H9 (cell line): ENCODE data around the gene ESRRA. TPM values are rescaled to one million over a fixed set of nuclear protein-coding genes. Genes with fewer than 3 reads are reported as not detected.

Experiments
- DNase-seq: peaks from one replicate; pipeline ENCODE4 v3.0.0-alpha.2; 2017
- H2AFZ ChIP-seq: one replicate; pipeline ENCODE4 v1.6.1; 2013; ENCODE audit warnings: mild to moderate bottlenecking, low read length, control low read depth, moderate library complexity
- H2AK5ac ChIP-seq: 2 replicates; pipeline ENCODE4 v1.6.1; 2013; ENCODE audit warnings: low read length, control low read depth, mixed read lengths; ENCODE audit not compliant: insufficient read length
- H2BK120ac ChIP-seq: one replicate; pipeline ENCODE4 v1.6.1; 2013; ENCODE audit warnings: low read depth, mild to moderate bottlenecking, low read length, control low read depth, inconsistent platforms; ENCODE audit not compliant: poor library complexity, severe bottlenecking
- H2BK12ac ChIP-seq: 2 replicates; pipeline ENCODE4 v1.6.1; 2013; ENCODE audit warnings: low read length, control low read depth, mixed read lengths, low read depth; ENCODE audit not compliant: insufficient read length
- H2BK15ac ChIP-seq: 2 replicates; pipeline ENCODE4 v1.6.1; 2013; ENCODE audit warnings: low read depth, low read length, control low read depth
- H2BK20ac ChIP-seq: one replicate; pipeline ENCODE4 v1.6.1; 2013; ENCODE audit warnings: low read depth, mild to moderate bottlenecking, low read length, control low read depth, inconsistent platforms; ENCODE audit not compliant: poor library complexity, severe bottlenecking
- H2BK5ac ChIP-seq: 2 replicates; pipeline ENCODE4 v1.6.1; 2013; ENCODE audit warnings: low read length, control low read depth, mixed read lengths; ENCODE audit not compliant: insufficient read length
- H3K14ac ChIP-seq: 2 replicates; pipeline ENCODE4 v1.6.1; 2013; ENCODE audit warnings: low read length, control low read depth; ENCODE audit not compliant: insufficient read depth
- H3K18ac ChIP-seq: 2 replicates; pipeline ENCODE4 v1.6.1; 2013; ENCODE audit warnings: low read depth, mild to moderate bottlenecking, mixed read lengths, low read length, control low read depth; ENCODE audit not compliant: insufficient read length
- H3K23ac ChIP-seq: 2 replicates; pipeline ENCODE4 v1.6.1; 2013; ENCODE audit warnings: low read length, control low read depth, mixed read lengths, low read depth; ENCODE audit not compliant: insufficient read length
- H3K23me2 ChIP-seq: 2 replicates; pipeline ENCODE4 v1.6.1; 2013; ENCODE audit warnings: low read depth, mild to moderate bottlenecking, mixed read lengths, low read length, control low read depth; ENCODE audit not compliant: insufficient read length, poor library complexity, severe bottlenecking
- H3K27ac ChIP-seq: 2 replicates; pipeline ENCODE4 v1.5.1; 2013; ENCODE audit warnings: low read length, control low read depth, mixed read lengths, low read depth; ENCODE audit not compliant: insufficient read length
- H3K27me3 ChIP-seq: 2 replicates; pipeline ENCODE4 v1.6.1; 2013; ENCODE audit warnings: low read length, control low read depth, inconsistent platforms; ENCODE audit not compliant: insufficient read depth
- H3K4ac ChIP-seq: 2 replicates; pipeline ENCODE4 v1.6.1; 2013; ENCODE audit warnings: low read depth, mild to moderate bottlenecking, control low read depth, inconsistent platforms, low read length, moderate library complexity
- H3K4me1 ChIP-seq: 2 replicates; pipeline ENCODE4 v1.6.1; 2013; ENCODE audit warnings: low read length, control low read depth, inconsistent platforms; ENCODE audit not compliant: insufficient read depth
- H3K4me2 ChIP-seq: 2 replicates; pipeline ENCODE4 v1.6.1; 2013; ENCODE audit warnings: low read length, control low read depth, mixed read lengths; ENCODE audit not compliant: insufficient read length, insufficient read depth
- H3K56ac ChIP-seq: 2 replicates; pipeline ENCODE4 v1.6.1; 2013; ENCODE audit warnings: low read depth, mild to moderate bottlenecking, mixed read lengths, low read length, control low read depth; ENCODE audit not compliant: insufficient read length
- H3K79me1 ChIP-seq: 2 replicates; pipeline ENCODE4 v1.6.1; 2013; ENCODE audit warnings: low read depth, mild to moderate bottlenecking, moderate library complexity, low read length, control low read depth, inconsistent platforms; ENCODE audit not compliant: insufficient read depth, poor library complexity, severe bottlenecking
- H3K79me2 ChIP-seq: 2 replicates; pipeline ENCODE4 v1.6.1; 2013; ENCODE audit warnings: low read length, control low read depth, inconsistent platforms; ENCODE audit not compliant: insufficient read depth
- H3K9ac ChIP-seq: 2 replicates; pipeline ENCODE4 v1.6.1; 2013; ENCODE audit warnings: low read length, control low read depth, mixed read lengths; ENCODE audit not compliant: insufficient read length; ENCODE audit errors: extremely low read depth
- H3K9me3 ChIP-seq: one replicate; pipeline ENCODE4 v1.6.1; 2013; ENCODE audit warnings: low read depth, low read length, inconsistent platforms; ENCODE audit not compliant: control insufficient read depth
- H3T11ph ChIP-seq: one replicate; pipeline ENCODE4 v1.6.1; 2013; ENCODE audit warnings: mild to moderate bottlenecking, low read length, control low read depth, inconsistent platforms
- H4K20me1 ChIP-seq: one replicate; pipeline ENCODE4 v1.6.1; 2013; ENCODE audit not compliant: control insufficient read depth, insufficient read length, insufficient read depth
- H4K5ac ChIP-seq: 2 replicates; pipeline ENCODE4 v1.6.1; 2013; ENCODE audit warnings: low read depth, mild to moderate bottlenecking, mixed read lengths, low read length, control low read depth; ENCODE audit not compliant: insufficient read length
- H4K8ac ChIP-seq: replicated peaks from 2 replicates; pipeline ENCODE4 v1.6.1; 2013; ENCODE audit warnings: low read length, control low read depth, mixed read lengths, low read depth; ENCODE audit not compliant: insufficient read length
- H4K91ac ChIP-seq: 2 replicates; pipeline ENCODE4 v1.6.1; 2013; ENCODE audit warnings: low read depth, mild to moderate bottlenecking, moderate library complexity, mixed read lengths, low read length, control low read depth; ENCODE audit not compliant: insufficient read length
- H3K27ac Mint-ChIP-seq, 3 experiments: 2 replicates in 2 of 3; 3 replicates in 1 of 3; pipeline ENCODE4 v1.8.0; 2020 to 2021; ENCODE audit warnings: mixed read lengths in 3 of 3, mild to moderate bottlenecking in 1 of 3, moderate library complexity in 1 of 3
- H3K27me3 Mint-ChIP-seq: 2 replicates; pipeline ENCODE4 v1.8.0; 2021; ENCODE audit warnings: low read depth, mild to moderate bottlenecking, moderate library complexity, mixed read lengths
- H3K36me3 Mint-ChIP-seq, 3 experiments: 2 replicates in 2 of 3; 3 replicates in 1 of 3; pipeline ENCODE4 v1.8.0; 2020 to 2021; ENCODE audit warnings: low read depth in 3 of 3, mixed read lengths in 3 of 3; ENCODE audit not compliant: insufficient read depth in 1 of 3
- H3K4me1 Mint-ChIP-seq, 2 experiments: 2 replicates each; pipeline ENCODE4 v1.8.0; 2020; ENCODE audit warnings: mixed read lengths in 2 of 2
- H3K4me3 Mint-ChIP-seq, 2 experiments: 2 replicates in 1 of 2; 3 replicates in 1 of 2; pipeline ENCODE4 v1.8.0; 2020 to 2021; ENCODE audit warnings: mild to moderate bottlenecking in 2 of 2, mixed read lengths in 2 of 2, moderate library complexity in 1 of 2
- H3K9me3 Mint-ChIP-seq, 2 experiments: 2 replicates in 1 of 2; 3 replicates in 1 of 2; pipeline ENCODE4 v1.8.0; 2020; ENCODE audit warnings: mild to moderate bottlenecking in 2 of 2, mixed read lengths in 2 of 2, moderate library complexity in 1 of 2
- WGBS: extraction: QIAGEN DNeasy Blood & Tissue Kit; methylation state at CpG from one replicate; pipeline ENCODE4 v1.1.7; 2013; ENCODE audit warnings: missing lambda C conversion rate, low lambda C conversion rate, mixed read lengths; ENCODE audit not compliant: insufficient read length; ENCODE audit errors: extremely low coverage; 5-methylcytosine and 5-hydroxymethylcytosine counted together
- total RNA-seq: library from RNA; stranded (reverse); gene quantifications from 2 replicates; pipeline ENCODE4 v1.2.1, GENCODE V29; 2021
- TF ChIP-seq, protein P1 (sequence below): fragments of 200-600 bp; sonication (generic); conservative IDR thresholded peaks from 3 replicates; pipeline ENCODE4 v1.8.0; 2021; ENCODE audit warnings: antibody characterized with exemption, mild to moderate bottlenecking

The ESRRA gene
- total RNA-seq, 1 experiment from 2014 or later = 42.3 TPM

DNA sequence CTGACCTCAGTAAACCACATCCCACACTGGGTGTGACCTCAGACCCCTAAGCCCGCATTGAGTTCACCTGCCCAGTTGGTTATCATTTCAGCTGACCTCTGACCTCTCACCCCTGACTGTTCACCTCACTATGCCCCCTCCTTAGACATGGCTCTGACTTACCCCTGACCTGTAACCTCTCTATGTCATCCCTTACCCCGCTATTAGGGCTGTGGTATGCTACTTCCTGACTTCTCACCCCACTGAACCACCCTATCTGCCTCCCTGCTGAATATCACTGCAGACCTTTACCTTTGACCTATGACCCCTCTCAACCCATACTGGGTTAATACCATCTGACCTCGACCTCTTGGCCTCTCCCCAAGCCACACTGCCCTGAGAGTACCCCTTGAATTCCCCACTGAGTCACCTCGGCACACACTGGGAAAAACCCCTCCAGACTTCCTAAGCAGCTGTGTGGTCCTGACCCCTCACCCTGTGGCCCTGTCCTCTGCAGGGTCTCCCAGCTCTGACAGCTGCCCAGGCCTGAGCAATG is 45.7 kb upstream of the ESRRA start:
- H4K20me1 ChIP-seq = no peaks in the 10 kb centered on the region
- no peak overlapping the region for H2BK120ac ChIP-seq
- TF ChIP-seq, protein P1, sequence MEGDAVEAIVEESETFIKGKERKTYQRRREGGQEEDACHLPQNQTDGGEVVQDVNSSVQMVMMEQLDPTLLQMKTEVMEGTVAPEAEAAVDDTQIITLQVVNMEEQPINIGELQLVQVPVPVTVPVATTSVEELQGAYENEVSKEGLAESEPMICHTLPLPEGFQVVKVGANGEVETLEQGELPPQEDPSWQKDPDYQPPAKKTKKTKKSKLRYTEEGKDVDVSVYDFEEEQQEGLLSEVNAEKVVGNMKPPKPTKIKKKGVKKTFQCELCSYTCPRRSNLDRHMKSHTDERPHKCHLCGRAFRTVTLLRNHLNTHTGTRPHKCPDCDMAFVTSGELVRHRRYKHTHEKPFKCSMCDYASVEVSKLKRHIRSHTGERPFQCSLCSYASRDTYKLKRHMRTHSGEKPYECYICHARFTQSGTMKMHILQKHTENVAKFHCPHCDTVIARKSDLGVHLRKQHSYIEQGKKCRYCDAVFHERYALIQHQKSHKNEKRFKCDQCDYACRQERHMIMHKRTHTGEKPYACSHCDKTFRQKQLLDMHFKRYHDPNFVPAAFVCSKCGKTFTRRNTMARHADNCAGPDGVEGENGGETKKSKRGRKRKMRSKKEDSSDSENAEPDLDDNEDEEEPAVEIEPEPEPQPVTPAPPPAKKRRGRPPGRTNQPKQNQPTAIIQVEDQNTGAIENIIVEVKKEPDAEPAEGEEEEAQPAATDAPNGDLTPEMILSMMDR = no peak
- H3K18ac ChIP-seq = no peak overlapping the region
- H3K9me3 ChIP-seq = no peaks in the 10 kb centered on the region
- no peak overlapping the region for H2BK12ac ChIP-seq
- no CpG with 5 or more reads among the region's 4 CpGs for WGBS
- H2BK15ac ChIP-seq = no peak overlapping the region
- peaks cover 0 to 8% of the 10 kb centered on the region in 2 experiments; a peak in 3 of 4 replicates for H3K4me1 Mint-ChIP-seq
- peaks cover 49 to 88% (median 74%) of the 10 kb centered on the region in 3 experiments for H3K36me3 Mint-ChIP-seq
- H3K23me2 ChIP-seq = no peaks in the 10 kb centered on the region
- no peak overlapping the region for H3K27ac Mint-ChIP-seq
- H3K9me3 Mint-ChIP-seq = no peaks in the 10 kb centered on the region
- no peaks in the 10 kb centered on the region for H3K4me1 ChIP-seq
- no peak overlapping the region for H3K9ac ChIP-seq
- H3K27me3 Mint-ChIP-seq = no peaks in the 10 kb centered on the region
- H4K91ac ChIP-seq = no peak overlapping the region
- H3K79me1 ChIP-seq = no peaks in the 10 kb centered on the region
- no peak overlapping the region for H3K14ac ChIP-seq
- H3T11ph ChIP-seq = no peak overlapping the region
- H3K23ac ChIP-seq = no peak overlapping the region
- H4K5ac ChIP-seq = no peak overlapping the region
- no peak overlapping the region for H2BK20ac ChIP-seq
- H3K79me2 ChIP-seq = no peaks in the 10 kb centered on the region
- no peak overlapping the region for H3K4me3 Mint-ChIP-seq
- DNase-seq = no peak
- H3K4me2 ChIP-seq = no peak overlapping the region
- H2AK5ac ChIP-seq = no peak overlapping the region
- no peak overlapping the region for H2BK5ac ChIP-seq
- no peaks in the 10 kb centered on the region for H3K27me3 ChIP-seq
- no peak overlapping the region for H4K8ac ChIP-seq
- H3K27ac ChIP-seq = no peak overlapping the region
- H3K4ac ChIP-seq = no peak overlapping the region
- no peak overlapping the region for H3K56ac ChIP-seq
- H2AFZ ChIP-seq = no peak overlapping the region
